ENCODE measurements around the gene TAX1BP1.
"Not testable (repeated sequence)": the region's sequence is repeated elsewhere in the genome, so short reads cannot be mapped to it uniquely, and the experiment has no call there.

TAX1BP1 gene

GRCh38 chr7:27740449-27741086 lies 606 bp downstream of the TAX1BP1 start:
- DNase-seq: peak; percentile 88

GRCh38 chr7:27742091-27742710 lies 2.2 kb downstream of the TAX1BP1 start:
- DNase-seq: not testable (repeated sequence)

DNA sequence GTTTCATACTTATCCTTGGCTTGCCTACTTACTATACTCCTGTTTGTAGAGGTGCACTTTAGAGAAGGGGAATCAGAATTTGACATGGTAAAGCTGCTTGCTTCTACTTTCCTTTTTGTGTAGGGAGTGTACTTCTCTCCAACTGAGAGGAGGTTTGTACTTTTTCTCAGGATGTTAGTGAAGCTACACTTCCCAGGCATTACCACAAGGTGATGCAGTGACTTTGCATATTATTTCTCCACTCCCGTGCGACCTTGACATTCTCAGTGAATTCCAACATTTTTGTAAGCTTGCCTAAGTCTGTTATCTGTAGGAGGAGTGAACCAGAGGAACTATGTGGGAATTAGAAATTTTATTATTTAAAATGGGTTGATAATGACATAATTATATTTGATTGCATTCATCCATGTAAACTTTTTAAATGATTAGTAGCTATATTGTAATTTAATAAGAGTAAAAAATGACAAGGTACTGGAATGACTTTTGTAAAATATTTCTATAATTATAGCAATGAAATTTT lies 5.2 kb downstream of the TAX1BP1 start:
- DNase-seq: peak; percentile 14

- DNase-seq: no peak
Observed at GRCh38 chr7:27746486-27746885, 6.5 kb downstream of the TAX1BP1 start.

- DNase-seq: no peak
Observed at GRCh38 chr7:27746978-27747377, 7.0 kb downstream of the TAX1BP1 start.

GRCh38 chr7:27747589-27748368 lies 7.8 kb downstream of the TAX1BP1 start:
- no peak for DNase-seq

DNA sequence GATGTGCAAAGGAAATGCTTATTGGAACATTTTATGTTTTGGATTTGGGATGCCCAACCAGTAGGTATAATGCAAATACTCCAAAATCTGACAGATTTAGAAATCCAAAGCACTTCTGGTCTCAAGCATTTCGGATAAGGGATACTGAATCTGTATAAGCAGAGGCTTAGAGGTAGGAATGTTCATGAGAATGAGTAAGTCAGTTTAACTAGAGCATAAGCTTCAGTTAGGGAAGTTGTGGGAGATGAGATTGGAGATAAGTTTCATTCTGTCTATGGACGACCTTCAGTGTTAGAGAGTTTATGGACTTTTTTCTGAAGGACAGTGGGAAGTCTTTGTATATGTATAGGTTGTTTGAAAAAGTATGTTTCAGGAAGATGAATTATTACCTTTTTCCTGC lies 10.4 kb downstream of the TAX1BP1 start:
- DNase-seq: no peak

GRCh38 chr7:27751888-27752660 lies 12.1 kb downstream of the TAX1BP1 start:
- no peak for DNase-seq

- DNase-seq: no peak
Observed at GRCh38 chr7:27753863-27754262, 13.9 kb downstream of the TAX1BP1 start.

DNA sequence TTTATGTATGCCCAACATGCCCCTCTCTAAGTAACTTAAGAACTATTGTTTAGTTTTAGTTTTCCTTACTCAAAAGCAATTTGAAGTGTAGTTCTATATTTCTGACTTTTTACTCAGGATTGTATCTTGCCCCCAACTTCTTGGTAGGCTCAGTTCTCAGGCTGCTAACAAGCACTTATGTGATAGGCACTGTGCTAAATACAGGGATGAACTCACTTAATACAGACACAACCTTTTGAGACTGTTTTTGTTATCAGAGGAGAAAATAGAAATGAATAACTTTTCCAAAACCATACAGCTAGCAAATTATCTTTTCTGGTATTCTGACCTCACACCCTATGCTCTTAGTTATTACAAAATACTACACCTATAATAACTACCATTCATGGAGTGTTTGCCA lies 16.3 kb downstream of the TAX1BP1 start:
- DNase-seq: no peak

DNA sequence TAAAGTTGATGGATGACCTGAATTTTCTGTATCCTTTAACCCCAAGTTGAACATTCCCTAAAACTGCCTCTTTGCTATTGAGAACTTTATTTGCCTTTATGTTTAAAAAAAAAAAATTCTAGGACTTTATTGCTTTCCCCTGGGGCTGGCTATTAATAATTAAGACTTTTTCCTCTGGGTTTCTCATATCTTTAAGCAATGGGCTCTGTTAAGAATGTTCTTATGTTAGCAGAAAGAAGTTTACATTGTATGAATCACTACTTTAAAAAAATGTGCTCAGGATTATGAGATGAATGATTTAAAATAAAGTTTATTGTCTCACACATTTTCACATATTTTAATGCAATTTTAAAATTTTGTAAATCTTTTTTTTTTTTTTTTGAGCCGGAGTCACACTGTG lies 19.5 kb downstream of the TAX1BP1 start:
- no peak for DNase-seq

GRCh38 chr7:27762062-27762461 lies 22.1 kb downstream of the TAX1BP1 start:
- DNase-seq: no peak

GRCh38 chr7:27763983-27764508 lies 24.1 kb downstream of the TAX1BP1 start:
- no peak for DNase-seq

GRCh38 chr7:27765841-27766240 lies 25.9 kb downstream of the TAX1BP1 start:
- DNase-seq: no peak

GRCh38 chr7:27767374-27767773 lies 27.4 kb downstream of the TAX1BP1 start:
- no peak for DNase-seq

DNA sequence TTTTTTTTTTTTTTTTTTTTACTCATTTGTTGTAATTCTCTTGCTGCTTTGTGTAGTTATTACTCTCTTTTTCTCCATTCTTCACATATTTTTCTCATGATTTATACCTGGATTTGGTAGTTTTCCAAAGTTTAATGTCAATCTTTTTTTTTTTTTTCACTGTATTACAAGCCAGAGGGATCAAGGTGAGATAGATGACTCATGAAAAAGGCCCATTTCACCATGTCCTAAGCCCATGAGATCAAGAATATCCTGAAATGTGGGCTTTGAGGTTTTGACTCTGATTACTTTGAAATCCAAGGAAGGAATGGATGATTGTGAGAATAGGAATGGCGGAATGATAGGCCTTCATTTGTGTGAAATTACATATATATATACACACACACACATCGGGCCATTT lies 31.1 kb downstream of the TAX1BP1 start:
- no peak for DNase-seq

- DNase-seq: peak; percentile 13
Observed at GRCh38 chr7:27774717-27775328, 34.9 kb downstream of the TAX1BP1 start.

DNA sequence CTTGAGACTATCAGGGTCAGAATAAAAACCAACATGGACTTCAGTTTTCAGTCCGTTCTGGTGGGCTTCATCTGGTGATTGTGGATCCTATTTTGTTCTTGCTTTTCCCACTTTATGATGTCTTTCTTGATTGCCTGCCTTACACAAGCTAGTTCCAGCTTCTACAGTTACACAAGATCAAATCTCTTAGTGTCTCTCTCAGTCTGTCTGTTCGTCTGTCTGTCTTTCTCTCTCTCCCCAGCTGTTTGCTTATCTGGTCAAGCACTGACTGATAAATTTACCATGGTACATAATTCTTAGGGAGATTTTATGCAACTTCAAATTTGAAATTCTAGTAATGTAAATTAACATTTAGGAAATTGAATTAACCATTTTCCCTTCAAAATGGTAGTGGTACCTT lies 35.8 kb downstream of the TAX1BP1 start:
- no peak for DNase-seq

DNA sequence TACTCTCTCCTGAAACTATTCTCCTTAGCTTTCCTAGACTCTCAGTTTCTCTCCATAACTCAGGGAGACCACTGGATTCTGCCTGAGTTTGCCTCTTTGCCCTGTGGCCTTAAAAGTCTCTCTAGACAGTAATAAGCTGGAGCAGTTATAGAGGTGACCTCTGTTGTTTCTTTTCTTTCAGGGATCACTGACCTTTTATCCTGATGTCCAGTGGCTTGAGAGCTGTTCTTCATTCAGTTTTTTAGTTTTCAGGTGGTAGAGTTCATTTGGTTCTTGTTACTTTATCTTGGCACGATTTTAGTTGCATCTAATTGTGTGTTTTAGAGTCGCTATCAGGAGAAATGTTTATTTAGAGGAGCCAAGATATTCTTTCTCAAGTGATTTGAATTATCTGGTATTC lies 37.7 kb downstream of the TAX1BP1 start:
- no peak for DNase-seq

DNA sequence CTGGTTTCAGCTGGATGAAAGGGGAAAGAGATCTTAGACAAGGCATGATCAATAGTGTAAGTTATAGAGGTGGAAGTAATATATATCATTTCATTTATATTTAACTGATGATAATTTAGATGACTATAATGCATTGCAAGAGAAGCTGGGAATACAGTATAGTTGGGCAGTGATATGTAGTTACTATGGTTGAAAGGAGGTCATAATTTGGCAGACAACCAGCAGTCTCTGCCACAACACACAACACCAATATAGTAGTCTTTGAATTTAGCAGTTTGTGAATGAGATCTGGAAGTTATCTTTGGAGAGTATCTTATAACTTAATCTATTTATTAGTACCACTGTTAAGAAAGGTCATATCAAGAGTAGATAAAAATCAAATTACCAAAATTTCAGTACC lies 39.9 kb downstream of the TAX1BP1 start:
- no peak for DNase-seq

- no peak for DNase-seq
Observed at GRCh38 chr7:27781188-27781587, 41.2 kb downstream of the TAX1BP1 start.

DNA sequence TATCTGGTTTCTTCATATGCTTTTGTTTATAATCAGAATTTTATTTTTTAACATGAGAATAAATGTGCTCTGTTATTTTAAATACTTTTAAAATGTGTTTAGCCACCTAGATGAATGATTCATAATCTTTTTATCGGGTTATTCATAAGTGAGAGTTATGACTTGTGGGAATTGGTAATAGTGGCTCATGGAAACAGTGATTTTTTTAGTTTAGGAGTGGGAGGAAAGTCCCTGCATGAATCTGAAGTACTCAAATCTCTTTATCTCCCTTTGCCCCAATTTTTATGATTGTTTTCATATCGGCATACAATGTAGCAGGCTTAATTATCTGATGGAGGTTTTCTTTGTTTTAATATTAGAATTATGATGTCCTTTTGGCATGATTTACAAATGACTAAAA lies 42.9 kb downstream of the TAX1BP1 start:
- DNase-seq: no peak

Measured in CD4-positive, alpha-beta T cell treated with Interleukin-17A for 1 hour (primary cell).